ENCODE results near the gene AMIGO3.

Gene AMIGO3

DNA sequence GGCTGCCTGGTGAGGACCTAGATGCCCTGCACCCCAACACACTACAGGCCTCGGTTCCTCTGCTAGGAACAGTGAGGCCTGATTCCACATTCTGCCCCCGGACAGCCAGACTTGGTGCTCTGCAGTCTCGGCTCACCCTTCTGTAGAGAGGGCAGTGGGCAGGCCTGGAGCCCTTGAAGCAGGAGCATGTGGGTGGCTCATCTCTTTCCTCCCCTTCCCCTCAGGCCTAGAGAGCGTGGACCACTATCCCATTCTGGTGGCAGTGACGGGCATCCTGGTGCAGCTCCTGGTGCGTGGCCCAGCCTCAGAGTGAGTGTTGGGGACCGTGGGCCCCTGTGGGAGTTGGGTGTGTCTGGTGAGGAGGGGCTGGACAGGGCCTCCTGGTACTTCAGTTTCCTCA is 3.3 kb downstream of the AMIGO3 start (continued):
- TF ChIP-seq ZNF350 (tag by site-specific recombination; IDR thresholded peaks at IDR 0.05) (no peak), KLF16 (tag by site-specific recombination; IDR thresholded peaks at IDR 0.05) (no peak), PRDM1 (tag by site-specific recombination; IDR thresholded peaks at IDR 0.05) (no peak), ZNF266 (tag by site-specific recombination; IDR thresholded peaks at IDR 0.05; ENCODE audit: low read depth) (no peak), ZSCAN30 (tag by site-specific recombination; IDR thresholded peaks at IDR 0.05) (no peak), KLF9 (tag by site-specific recombination; IDR thresholded peaks at IDR 0.05; ENCODE audit: low read depth) (no peak)
- TF ChIP-seq, protein P1, sequence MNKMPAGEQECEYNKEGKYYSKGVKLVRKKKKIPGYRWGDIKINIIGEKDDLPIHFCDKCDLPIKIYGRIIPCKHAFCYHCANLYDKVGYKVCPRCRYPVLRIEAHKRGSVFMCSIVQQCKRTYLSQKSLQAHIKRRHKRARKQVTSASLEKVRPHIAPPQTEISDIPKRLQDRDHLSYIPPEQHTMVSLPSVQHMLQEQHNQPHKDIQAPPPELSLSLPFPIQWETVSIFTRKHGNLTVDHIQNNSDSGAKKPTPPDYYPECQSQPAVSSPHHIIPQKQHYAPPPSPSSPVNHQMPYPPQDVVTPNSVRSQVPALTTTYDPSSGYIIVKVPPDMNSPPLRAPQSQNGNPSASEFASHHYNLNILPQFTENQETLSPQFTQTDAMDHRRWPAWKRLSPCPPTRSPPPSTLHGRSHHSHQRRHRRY (tag by site-specific recombination; IDR thresholded peaks at IDR 0.05): no peak
- TF ChIP-seq, protein P2, sequence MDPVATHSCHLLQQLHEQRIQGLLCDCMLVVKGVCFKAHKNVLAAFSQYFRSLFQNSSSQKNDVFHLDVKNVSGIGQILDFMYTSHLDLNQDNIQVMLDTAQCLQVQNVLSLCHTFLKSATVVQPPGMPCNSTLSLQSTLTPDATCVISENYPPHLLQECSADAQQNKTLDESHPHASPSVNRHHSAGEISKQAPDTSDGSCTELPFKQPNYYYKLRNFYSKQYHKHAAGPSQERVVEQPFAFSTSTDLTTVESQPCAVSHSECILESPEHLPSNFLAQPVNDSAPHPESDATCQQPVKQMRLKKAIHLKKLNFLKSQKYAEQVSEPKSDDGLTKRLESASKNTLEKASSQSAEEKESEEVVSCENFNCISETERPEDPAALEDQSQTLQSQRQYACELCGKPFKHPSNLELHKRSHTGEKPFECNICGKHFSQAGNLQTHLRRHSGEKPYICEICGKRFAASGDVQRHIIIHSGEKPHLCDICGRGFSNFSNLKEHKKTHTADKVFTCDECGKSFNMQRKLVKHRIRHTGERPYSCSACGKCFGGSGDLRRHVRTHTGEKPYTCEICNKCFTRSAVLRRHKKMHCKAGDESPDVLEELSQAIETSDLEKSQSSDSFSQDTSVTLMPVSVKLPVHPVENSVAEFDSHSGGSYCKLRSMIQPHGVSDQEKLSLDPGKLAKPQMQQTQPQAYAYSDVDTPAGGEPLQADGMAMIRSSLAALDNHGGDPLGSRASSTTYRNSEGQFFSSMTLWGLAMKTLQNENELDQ (tag by site-specific recombination; IDR thresholded peaks at IDR 0.05; ENCODE audit: low read depth): no peak

DNA sequence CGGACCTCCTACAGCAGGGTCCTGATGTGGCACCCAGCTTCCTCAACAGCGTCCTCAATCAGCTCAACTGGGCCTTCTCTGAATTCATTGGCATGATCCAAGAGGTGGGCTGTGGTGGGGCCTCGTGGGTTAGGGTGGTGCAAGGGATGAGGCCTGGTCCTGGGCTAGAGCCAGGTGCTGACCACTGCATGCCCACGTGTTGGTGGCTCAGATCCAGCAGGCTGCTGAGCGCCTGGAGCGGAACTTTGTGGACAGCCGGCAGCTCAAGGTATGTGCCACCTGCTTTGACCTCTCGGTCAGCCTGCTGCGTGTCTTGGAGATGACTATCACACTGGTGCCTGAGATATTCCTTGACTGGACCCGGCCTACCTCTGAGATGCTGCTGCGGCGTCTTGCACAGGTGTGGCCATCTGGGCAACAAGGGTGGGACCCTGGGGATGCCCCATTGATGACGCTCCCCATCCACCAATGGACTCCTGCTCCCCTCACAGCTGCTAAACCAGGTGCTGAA is 3.8 kb downstream of the AMIGO3 start:
- Histone ChIP-seq H3K4me1 (ENCODE audit: control insufficient read depth, insufficient read depth, low read length) (no peaks in the 10 kb centered on the region), H3K4me3 (ENCODE audit: low read depth, low read length) (no peak overlapping the region), H3K36me3 (ENCODE audit: control insufficient read depth in 2 of 2, insufficient read depth in 1 of 2, low read length in 2 of 2) (peaks cover 0 to 71% of the 10 kb centered on the region in 2 experiments; a peak in 2 of 3 replicates), H3K9me3 (ENCODE audit: control insufficient read depth, insufficient read depth, low read depth, low read length) (no peaks in the 10 kb centered on the region), H3K27ac (ENCODE audit: extremely low read depth, low read depth, low read length) (no peak overlapping the region)
- POLR2A ChIA-PET: interaction anchor here (1.3 kb wide), 1 partner anchor 8 kb away, joined by 9 read pairs; the partner anchor contains the start of gene GMPPB
- CTCF ChIA-PET: no interaction called here
- TF ChIP-seq BCL11B (tag by site-specific recombination; IDR thresholded peaks at IDR 0.05; ENCODE audit: low read depth) (no peak), ZNF561 (tag by site-specific recombination; IDR thresholded peaks at IDR 0.05; ENCODE audit: borderline replicate concordance) (no peak), ZFHX2 (tag by site-specific recombination; conservative IDR thresholded peaks at IDR 0.05) (no peak), EGR2 (tag by site-specific recombination; IDR thresholded peaks at IDR 0.05; ENCODE audit: low read depth) (no peak), ZNF514 (tag by site-specific recombination; IDR thresholded peaks at IDR 0.05) (no peak), ZNF830 (tag by site-specific recombination; IDR thresholded peaks at IDR 0.05; ENCODE audit: low read depth) (no peak), ZNF623 (tag by site-specific recombination; IDR thresholded peaks at IDR 0.05) (no peak), ZNF155 (tag by site-specific recombination; IDR thresholded peaks at IDR 0.05) (no peak)

DNA sequence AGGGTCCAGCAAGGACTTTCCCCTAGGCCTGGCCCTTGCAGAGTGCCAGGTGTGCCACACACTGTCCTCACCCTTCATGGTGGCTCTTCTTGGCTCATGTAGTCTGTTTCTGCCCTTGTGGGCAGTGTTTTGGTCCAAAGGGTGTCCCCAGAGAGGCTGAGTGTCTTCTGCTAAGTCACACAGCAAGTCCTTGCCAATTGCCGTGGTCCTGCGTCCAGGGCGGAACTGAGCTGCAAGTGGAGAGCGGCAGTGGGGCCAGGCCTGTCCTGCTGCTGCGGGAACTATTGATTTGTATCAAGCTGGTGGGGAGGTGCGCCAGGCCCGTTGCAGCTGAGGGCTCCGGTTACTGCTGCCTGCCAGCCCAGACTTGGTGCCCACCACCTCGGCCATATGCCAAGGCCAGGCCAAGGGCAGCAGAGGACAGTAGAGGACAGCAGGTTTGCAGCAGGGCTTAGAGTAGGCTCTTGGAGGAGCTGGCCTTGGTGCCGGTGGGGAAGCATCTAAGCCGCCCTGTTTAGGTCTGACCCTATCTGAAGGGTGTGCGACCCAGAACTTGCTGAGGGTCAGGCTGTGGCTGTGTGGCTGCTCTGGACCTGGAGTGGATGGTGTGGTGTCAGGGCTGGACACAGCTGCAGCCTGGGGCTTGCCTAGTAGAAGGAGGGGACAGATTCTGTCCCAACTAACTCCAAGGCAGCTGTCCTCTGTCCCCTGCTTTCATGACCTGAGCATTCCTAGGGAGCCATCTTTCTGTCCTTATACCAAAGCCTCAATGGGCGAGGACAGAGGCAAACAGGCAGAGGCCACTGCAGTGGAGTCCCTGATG is 4.5 kb downstream of the AMIGO3 start:
- H3K27ac ChIP-seq (ENCODE audit: extremely low read depth, low read depth, low read length): no peak overlapping the region
- peaks cover 0 to 66% of the 10 kb centered on the region in 2 experiments; a peak in 2 of 3 replicates for H3K36me3 ChIP-seq (ENCODE audit: control insufficient read depth in 2 of 2, insufficient read depth in 1 of 2, low read length in 2 of 2)
- H3K4me1 ChIP-seq (ENCODE audit: control insufficient read depth, insufficient read depth, low read length): no peaks in the 10 kb centered on the region
- ChIA-PET POLR2A (interaction anchor here (1.3 kb wide), 1 partner anchor 8 kb away, joined by 9 read pairs; the partner anchor contains the start of gene GMPPB), CTCF (no interaction called here)
- H3K4me3 ChIP-seq (ENCODE audit: low read depth, low read length): no peak overlapping the region
- no peaks in the 10 kb centered on the region for H3K9me3 ChIP-seq (ENCODE audit: control insufficient read depth, insufficient read depth, low read depth, low read length)
- TF ChIP-seq ZNF292 (tag by site-specific recombination; IDR thresholded peaks at IDR 0.05; ENCODE audit: borderline replicate concordance, low read depth): no peak
- TF ChIP-seq, protein P3, sequence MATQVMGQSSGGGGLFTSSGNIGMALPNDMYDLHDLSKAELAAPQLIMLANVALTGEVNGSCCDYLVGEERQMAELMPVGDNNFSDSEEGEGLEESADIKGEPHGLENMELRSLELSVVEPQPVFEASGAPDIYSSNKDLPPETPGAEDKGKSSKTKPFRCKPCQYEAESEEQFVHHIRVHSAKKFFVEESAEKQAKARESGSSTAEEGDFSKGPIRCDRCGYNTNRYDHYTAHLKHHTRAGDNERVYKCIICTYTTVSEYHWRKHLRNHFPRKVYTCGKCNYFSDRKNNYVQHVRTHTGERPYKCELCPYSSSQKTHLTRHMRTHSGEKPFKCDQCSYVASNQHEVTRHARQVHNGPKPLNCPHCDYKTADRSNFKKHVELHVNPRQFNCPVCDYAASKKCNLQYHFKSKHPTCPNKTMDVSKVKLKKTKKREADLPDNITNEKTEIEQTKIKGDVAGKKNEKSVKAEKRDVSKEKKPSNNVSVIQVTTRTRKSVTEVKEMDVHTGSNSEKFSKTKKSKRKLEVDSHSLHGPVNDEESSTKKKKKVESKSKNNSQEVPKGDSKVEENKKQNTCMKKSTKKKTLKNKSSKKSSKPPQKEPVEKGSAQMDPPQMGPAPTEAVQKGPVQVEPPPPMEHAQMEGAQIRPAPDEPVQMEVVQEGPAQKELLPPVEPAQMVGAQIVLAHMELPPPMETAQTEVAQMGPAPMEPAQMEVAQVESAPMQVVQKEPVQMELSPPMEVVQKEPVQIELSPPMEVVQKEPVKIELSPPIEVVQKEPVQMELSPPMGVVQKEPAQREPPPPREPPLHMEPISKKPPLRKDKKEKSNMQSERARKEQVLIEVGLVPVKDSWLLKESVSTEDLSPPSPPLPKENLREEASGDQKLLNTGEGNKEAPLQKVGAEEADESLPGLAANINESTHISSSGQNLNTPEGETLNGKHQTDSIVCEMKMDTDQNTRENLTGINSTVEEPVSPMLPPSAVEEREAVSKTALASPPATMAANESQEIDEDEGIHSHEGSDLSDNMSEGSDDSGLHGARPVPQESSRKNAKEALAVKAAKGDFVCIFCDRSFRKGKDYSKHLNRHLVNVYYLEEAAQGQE (tag by site-specific recombination; IDR thresholded peaks at IDR 0.05): peak; percentile 79

Data from HEK293 (cell line).